DMS 273 (cell line): Measurements from ENCODE around the gene PTGIS.

ENCODE experiments used
- DNase-seq: peaks from one replicate; lab custom pipeline; 2025; ENCODE audit not compliant: unreplicated experiment; lab: John Stamatoyannopoulos, UW

The PTGIS gene

DNA sequence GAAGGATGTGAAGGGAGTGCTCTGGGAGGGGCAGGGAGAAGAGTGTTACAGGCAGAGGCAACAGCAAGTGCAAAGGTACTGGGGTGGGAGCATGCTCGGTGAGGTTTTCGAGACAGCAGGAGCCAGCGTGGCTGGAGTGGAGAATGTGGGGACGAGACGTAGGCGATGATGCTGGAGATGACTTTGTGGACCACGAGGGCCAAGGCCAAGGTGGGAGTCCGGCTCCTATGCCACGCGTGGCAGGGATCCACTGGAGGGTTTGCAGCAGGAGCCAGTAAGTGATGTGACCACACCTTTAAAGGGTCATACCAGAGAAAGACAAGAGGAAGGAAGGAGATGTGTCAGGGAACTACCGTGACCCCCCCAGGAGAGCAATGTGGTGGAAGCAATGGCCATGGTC lies 7.3 kb downstream of the PTGIS start:
- DNase-seq: no peak

DNA sequence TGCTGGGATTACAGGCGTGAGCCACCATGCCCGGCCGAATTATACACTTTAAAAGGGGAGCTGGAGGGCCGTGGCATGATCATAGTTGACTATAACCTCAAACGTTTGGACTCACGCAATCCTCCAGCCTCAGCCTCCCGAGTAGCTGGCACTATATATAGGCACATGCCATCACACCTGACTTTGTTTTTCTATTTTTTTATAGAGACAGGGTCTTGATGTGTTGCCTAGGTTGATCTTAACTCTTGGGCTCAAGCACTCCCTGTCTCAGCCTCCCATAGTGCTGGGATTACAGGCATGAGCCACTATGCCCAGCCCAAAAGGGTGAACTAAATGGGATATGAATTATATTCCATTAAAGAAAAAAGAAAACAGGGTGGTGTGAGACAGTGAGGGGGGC lies 7.8 kb downstream of the PTGIS start:
- no peak for DNase-seq

DNA sequence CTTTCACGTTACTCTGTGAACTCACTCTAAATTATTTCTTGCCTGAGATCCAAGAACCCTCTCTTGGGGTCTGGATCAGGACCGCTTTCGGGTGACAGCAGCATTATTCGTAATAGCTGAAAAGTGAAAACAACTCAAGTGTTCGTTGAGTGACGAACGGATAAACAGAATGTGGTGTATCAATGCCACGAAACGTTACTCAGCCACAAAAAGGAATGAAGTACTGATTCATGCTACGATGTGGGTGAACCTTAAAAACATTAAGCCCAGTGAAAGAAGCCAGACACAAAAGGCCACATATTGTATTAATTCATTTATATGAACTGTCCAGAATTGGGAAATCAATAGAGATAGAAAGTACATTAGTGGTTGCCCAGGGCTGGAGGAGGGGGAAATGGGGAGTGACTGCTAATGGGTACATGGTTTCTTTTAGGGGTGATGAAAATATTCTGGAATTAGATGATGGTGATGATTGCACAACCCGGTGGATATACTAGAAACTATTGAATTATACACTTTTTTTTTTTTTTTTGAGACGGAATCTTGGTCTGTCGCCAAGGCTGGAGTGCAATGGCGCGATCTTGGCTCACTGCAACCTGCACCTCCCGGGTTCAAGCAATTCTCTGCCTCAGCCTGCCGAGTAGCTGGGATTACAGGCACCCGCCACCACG lies 8.4 kb downstream of the PTGIS start:
- DNase-seq: no peak

DNA sequence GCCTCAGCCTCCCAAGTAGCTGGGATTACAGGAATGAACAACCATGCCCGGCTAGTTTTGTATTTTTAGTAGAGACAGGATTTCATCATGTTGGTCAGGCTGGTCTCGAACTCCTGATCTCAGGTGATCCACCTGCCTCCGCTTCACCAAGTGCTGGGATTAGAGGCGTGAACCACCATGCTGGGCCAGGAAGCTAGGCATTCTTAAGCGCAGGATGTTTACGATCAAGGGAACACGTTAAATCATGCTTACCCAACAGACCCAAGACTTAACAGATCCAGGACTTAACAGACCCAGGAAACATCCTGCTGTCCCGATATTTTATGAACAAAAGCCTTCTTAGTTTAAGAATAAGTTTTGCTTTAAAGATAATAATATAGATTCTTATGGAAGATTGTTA lies 9.1 kb downstream of the PTGIS start:
- DNase-seq: no peak

DNA sequence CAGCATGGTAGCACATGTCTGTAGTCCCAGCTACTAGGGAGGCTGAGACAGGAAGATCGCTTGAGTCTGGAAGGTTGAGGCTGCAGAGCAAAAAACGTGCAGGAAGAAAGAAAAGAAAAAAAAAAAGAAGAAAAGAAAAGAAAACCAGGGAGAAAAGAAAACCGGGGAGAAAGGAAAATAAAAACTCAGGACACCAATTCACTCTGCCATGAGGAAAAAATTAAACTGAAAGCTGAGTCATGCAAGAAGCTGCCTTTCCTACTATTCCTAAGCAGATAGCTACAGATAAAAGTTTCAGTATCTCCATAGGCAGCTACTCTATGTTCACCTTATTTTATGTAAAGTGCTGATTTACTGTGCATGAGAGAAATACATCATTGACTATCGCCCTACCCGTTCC lies 10.5 kb downstream of the PTGIS start:
- DNase-seq: no peak

DNA sequence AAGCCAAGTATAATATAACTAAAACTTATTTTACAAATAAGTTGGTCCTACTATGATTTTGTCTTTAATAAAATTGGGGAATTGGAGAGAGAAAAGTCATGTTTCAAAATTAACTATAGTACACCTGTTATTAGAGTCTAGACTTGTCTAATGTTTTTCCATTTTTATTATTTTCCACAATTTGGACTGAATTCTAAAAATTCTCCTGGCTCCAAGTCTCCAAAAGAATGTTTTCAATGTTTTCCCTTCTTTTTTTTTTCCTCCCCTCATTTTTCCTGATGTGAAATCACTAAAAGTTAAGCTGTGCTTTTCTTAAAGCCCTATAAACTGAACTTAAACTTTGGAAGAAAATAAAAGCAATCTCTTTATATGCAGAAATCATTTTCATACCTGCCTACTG lies 11.3 kb downstream of the PTGIS start:
- no peak for DNase-seq

DNA sequence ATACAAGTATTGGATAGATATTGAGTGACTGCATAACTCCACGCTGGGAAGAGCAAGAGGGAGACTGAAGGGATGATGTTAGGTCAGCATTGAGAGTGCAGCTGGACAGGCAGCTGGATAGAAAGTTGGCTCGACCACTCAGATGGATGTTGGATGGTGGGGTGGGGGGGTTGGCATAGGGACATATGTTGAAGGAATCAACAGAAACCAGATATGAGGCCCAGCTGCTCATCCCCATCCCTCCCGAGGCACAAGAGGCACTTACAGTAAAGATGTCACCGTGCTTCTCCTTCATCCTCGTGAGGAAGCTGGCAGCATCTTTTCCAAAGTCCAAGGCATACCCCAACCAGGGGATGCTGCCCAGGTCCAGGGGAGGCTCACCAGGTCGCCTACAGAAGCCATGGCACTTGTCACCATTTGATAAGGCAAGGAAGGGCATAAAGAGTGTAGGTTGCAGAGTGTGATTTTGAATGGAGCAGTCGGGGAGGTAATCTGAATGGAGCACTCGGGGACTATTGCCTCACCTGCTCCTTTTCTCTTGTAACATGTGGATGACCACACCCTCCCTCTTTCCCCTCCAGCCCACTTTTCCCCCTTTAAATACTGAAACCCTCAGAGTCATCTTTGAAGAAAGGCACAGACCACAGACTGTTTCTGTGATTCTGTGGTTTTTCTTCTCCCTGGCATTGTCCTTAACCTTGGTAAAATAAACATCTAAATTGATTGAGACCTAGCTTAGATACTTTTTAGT lies 18.0 kb downstream of the PTGIS start:
- peak; percentile 77 for DNase-seq

DNA sequence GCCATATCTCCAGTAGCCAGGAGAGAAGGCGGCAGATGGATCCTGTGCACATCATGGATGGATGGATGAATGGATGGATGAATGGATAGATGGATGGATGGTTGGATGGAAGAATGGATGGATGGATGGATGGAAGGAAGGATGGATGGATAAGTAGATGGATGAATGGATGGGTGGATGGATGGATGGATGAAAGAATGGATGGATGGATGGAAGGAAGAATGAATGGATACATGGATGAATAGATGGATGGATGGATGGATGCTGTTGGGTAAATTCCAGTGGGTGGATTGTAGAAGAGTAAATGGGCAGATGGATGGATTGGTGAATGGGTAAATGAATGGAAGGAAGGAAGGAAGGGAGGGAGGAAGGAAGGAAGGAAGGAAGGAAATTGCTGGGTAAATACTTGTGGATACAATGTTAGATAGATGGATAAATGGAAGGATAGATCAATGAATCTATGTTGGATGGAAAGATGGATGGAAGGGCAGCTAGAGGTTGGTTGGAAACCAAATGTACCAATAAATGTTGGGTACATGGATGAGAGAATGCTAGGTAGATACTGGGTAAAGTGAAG lies 19.5 kb downstream of the PTGIS start:
- DNase-seq: no peak

DNA sequence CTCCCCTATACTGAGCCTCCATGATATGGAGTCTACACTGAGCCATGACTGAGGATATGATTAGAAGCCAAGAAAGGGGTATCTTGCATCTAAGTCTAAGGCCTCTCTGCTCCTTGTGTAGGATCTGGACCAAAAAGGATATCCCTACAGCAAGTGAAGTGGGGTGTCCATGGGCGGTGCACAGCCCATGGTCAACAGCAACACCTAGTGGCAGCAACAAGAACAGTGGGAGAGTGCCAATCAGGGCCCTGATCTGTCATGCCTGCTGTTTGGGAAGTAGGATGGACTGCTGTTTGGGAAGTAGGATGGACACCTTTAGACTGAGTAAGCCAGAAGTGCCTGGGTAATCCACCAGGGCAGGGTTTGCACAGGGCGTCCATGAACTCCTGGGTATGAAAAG lies 22.4 kb downstream of the PTGIS start:
- peak; percentile 34 for DNase-seq

DNA sequence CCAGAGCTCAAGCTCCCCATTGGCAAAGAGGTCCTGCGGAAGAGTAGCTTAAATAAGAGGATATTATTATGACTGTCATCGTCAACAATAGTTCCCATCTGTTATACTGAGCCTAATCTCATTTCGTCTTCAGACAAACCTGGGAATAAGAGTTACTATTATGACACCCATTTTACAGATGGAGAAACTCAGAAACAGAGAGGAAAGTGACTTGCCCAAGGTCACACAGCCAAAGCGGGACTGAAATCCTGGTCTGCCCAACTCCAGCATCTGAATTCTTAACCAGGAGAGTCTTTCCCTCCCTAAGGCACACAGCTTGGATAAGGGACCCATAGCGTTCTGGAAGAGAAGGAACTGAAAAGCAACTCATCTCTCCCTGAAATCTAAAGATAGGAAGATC lies 23.4 kb downstream of the PTGIS start:
- DNase-seq: no peak

DNA sequence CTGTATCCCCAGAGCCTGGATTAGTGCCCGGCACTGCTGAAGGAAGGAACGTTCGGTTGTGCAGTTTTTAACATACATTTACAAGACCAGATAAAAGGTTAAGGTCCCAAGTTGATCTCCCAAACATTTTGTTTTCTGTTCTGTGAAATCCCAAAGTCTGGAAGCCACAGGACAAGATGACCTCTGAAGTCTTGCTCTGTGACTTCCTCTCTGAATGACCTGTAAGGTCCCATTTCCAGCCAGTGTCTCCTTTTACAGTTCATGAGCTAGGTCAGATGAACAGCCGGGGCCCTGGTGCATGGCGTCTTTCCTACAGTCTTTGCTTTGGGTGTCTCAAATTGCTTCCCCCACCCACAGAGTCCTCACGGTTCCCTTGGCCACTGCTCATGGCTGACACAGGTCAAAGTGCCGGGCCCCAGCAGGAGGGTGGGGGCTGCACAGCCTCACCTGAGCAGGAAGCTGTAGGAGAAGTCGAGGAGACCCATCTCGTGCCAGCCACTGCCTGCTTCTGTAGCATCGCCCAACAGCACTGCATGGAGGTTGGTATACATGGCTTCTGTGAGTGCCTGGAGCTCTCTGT lies 24.0 kb downstream of the PTGIS start:
- no peak for DNase-seq

DNA sequence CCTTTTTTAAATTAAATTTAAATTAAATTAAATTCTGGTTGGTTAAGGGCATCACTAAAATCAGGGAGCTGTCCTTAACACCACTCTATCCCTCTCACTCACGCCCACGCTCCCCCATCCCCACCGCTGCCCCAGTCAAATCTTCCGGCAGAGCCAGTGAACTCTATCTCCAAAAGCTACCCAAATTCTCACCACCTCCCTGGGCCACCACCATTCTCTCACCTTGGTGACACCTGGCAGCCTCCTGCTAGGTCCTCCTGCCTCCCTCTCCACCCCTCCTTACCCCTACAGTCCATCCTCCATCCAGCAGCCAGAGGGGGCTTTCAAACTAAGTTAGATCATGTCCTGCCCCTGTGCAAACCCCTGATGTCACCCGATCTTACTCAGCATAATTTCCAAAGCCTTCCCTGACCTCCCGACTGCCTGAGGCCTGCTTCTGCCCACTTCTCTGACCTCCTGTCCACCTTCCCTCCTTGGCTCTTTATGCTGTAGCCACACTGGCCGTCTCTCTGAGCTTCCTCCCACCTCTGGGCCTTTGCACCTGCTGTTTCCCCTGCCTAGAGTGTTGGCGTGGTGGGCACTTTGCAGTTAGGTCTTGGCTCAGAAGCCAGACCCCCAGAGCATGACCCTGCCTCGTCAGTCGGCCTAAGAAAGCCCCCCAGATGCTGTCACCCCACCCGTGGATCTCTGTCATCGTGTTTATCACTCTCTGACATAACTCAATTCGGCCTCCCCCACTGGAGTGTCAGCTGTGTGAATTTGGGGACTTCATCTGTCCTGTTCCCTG lies 24.7 kb downstream of the PTGIS start:
- no peak for DNase-seq

DNA sequence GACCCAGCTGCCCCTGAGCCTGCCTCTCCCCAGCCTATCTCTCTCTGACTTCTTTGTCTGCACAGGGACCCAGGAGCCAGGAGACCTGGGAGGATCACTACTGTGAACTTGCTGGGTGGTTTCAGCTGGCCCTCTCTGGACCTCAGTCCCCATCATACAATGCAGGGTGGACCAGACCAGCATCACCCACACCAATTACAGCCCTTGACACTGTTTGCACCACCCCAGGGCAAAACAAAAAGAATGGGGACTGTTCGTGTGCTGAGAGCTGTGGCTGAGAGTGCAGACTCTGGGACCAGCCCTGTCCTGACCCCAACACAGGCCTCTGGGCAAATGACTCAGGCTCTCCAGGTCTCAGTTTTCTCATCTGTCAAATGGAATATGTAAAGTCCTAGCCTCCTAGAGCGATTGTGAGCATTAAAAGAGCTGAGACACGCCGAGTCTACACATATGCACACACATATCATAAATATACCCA lies 25.4 kb downstream of the PTGIS start:
- no peak for DNase-seq

DNA sequence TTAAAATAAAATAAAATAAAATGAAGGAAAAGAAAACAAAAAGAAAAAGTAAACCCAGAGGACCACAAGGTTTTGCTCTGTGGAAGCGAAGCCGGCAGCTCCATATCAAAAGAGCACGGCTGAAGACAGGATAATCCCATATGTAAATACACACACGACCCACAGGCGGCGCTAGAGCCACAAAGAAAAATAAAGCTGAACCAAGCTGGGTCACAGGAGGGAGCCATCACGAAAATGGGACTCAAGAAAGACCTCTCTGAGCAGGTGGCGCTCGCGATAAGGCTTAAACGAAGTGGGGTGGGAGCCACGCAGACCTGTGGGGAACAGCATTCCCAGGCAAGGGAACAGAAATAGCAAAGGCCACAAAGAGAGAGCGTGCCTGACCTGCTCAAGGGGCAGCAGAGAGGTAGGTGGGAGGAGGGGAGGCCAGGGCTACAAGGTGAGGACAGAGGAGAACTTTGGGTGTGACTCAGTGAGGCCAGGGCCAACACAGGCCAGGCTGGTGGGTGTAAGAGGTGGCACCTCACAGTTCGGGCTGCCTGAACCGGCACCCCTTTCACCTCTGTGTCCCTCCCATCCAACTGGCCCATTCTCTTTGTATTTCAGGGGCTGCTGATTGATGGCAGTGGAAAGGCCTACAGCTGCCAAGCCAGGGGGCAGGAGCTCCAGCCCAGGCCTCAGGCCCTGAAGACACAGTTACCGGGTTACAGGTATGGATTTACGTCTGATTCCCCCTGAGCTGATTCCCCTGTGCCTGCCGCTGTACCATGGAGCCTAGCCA lies 26.0 kb downstream of the PTGIS start:
- peak; percentile 92 for DNase-seq

DNA sequence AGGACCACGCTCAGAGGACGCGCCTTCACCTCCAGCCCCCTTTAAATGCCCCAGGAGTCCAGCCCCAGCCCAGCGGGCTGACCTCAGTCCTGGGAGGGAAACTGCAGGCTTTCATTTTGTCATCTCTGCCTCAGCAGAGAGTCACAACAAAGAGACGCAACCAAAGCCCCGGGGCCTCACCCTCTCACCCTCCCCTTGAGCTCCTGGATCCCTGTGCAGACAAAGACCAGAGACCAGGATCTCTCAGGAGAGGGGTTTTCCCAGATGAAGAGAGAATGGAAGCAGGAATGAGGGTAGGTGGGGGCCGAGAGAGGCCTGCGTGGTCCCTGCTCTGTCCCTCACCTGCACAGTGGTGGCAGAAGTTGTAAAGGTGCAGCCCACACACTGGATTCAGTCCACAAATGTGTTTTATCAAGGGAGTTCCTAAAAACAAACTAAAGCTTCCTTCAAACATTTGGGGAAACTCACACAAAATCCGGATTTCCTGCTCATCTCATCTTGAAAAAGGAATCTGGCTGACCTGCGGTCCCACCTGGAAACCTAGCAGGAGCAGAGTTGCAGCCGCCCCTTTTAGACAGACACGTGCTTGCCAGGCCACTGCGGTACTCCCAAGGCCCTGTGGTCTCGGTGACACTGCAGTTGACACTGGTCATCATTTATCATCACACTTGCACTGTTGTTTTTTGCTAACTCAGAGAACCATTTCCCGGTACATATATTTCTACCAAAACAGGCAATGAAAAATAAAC lies 27.1 kb downstream of the PTGIS start:
- DNase-seq: no peak

DNA sequence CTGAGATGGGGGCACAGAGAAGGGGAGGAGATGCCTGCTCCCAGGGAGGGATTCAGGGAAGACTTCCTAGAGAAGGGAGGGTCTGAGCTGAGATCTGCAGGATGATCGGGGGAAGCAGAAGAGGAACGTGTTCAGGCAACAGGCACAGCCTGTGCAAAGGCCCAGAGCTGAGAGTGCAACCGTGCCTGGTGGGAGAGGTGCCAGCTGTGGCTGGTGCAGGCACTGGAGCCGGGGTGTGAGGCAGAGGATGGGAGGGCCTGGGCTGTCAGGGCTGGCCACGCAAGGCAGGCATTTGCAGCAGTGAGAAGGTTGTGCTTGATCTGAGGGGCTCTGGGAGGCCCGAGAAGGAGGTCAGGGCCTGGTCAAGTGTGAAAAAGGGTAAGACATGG lies 27.7 kb downstream of the PTGIS start:
- no peak for DNase-seq

DNA sequence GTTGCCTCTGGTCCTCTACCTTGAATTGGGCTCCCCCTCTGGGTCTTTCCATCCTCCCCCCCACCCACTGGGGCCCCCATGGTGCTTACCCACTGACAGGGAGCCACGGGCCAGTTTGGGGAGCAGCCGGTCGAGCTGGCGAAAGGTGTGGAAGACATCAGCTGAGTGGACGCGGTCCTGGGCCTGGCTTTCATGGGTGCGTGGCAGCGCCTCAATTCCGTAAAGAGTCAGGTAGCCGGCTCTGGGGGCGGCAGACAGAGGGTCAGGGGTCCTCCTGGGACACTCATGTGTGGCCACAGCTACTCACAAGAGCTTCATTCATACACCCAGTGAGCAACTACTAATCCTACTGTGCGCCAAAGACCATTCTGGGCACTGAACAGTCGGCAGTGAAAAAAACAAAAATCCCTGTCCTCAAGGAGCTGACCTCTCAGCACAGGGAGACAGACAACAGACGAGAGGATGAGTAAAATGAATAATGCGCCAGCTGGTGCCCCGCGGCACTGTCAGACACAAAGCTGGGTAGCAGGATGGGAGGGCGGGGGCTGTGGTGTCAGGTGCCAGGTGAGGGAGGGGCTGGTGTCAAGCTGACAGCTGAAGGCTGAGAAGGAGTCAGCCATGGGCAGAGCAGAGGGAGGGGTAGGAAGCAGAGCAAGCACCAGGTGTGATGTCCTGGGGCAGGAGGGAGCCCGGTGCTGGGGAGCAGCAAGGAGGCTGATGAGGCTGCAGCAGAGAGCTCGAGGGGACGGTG lies 28.3 kb downstream of the PTGIS start:
- DNase-seq: no peak

DNA sequence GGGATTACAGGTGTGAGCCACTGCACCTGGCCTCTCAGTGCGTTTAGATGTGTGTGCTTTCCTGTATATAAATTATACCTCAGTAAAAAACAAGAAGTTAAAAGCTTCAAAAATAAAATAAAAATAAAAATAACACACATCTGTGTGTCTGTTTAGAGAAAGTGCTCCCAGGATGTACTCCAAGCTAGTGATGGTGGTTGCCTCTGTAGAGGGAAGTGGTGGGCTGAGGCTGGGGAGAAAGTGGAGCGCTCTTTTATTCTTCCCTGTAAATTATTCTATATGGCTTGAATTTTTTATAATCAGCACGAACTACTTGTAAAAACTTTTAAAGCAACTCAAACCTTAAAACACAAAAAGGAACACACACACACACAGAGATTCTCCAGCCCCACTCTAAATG lies 29.0 kb downstream of the PTGIS start:
- DNase-seq: no peak

DNA sequence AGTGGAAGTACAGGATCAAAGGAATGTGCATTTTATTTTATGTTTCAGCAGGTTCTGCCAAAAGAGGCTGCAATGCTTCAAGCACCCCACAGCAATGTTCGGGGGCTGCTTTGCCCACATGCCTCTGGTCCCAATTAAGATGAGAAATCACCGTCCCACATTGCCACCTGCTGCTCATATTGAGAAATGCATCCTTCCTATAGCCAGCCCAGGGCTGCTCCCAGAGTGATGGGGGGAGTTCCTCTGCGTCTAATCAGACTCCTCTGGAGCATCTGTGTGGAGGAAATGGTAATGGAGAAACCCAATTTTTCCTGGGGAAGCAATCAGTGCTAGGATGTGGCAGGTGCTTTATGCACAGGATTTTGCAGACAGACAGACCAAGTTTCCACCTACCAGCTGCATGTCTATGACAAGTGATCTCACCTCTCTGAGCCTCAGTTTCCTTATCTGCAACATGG lies 33.7 kb downstream of the PTGIS start:
- DNase-seq: peak; percentile 93
